NOMO-1 (cell line): ENCODE measurements around the gene MRPL54.

ENCODE experiments used
- DNase-seq, 2 experiments: peaks; one replicate each; lab custom pipeline; 2025; ENCODE audit not compliant: unreplicated experiment in 2 of 2; lab: John Stamatoyannopoulos, UW

MRPL54 gene

DNA sequence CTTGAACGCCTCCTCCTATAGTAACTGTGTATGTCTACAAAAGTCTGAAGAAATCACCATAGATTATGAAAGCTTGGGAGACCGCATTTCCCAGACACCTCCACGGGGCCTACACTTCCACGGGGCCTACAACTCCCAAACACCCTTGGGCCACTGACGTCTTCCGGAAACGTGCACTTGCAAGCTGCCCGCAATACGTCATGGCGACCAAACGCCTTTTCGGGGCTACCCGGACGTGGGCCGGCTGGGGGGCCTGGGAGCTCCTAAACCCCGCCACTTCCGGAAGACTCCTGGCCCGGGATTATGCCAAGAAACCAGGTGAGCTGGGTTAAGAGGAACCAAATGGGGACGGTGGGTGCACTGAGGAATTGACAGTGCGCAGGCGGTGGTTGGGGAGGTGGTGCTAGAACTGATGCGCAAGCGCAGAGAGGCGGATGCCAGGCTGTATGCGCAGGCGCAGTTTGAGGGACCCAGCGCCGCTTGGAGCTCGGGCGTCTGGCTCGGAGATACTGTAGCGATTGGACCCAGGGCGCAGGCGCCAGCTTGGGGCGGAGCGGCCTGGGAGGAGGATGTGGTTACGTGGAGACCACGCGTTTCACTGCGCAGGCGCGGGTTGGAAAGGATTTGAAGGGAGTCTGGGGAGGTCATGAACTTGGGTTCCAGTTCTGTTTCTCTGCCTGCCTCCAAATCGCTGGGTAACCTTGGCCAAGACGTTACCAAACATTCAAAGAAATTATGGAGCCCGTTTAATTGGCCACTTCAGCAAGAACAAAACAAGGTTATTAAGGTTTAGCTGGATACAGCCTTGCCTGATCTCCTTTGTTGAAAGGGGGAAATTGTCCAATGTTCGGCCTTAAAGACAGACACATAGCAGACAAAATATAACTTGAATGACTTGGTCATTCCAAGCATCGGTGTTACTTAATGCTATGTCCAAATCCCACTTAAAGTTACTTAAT, at the start of gene MRPL54:
MRPL54 (plus strand) TSS at position 182 of the 959 bp plus-strand sequence; CDS start at position 201, 19 bp downstream.
- DNase-seq: peak; percentile 98 to 99

DNA sequence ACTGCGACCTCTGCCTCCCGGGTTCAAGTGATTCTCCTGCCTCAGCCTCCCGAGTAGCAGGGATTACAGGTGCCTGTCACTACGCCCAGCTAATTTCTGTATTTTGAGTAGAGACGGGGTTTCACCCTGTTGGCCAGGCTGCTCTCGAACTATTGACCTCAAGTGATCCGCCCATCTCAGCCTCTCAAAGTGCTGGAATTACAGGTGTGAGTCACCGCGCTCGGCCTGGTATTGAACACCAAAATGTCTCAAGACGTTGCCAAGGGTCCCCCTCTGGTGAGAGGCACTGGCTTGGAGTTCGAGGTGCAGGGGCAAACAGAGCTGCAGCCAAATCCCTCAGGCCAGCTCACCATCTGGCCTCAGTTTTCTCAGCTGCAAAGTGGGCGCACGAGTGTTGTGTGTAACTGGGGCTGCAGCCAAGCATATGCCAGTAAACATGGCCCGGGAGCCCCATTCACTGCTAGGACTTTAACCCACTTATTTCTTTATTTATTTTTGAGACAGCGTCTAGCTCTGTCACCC, 46.3 kb upstream of the MRPL54 start:
- DNase-seq: no peak

DNA sequence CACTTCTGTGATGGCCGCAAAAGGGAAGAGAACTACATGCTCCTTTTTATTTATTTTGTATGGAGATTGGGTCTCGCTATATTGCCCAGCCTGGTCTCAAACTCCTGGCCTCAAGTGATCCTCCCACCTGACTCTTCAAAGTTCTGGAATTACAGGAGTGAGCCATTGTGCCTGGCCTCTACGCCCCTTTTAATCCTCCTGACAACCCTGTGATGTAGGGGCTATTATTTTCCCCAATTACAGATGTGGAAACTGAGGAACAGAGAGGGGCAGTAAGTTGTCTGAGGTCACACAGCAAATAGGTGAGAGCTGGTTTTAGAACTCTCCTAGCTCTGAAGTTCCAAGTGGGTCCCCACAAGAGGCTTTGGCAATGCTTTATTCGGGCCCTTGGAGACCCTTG, 42.6 kb upstream of the MRPL54 start:
- DNase-seq: no peak

DNA sequence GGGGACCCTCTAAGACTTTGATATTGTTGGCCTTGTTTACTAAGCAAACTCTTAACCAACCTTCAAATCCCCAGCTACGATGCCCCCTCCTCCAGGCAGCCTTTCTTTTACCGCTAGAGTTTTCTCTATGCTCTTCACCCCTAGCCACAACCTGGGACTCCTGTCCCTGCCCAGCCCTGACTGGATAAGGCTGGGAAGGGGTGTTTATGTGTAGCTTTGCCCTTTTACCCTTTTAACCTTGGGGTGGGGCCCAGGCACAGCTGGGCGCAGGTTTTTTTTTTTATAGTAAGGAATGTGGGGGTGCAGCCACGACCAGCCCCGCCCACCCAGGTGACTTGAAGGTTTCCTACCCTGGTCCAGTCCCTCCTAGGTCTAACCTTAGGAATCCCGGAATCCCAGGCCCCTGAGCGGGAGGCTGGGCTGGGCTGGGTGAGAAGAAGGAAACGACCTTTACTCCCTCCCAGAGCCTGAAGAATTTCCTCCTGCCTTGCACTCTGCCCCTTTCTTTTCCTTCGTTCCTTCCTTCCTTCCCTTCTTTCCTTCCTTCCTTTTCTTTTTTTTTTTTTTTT, 42.0 kb upstream of the MRPL54 start:
- no peak for DNase-seq

DNA sequence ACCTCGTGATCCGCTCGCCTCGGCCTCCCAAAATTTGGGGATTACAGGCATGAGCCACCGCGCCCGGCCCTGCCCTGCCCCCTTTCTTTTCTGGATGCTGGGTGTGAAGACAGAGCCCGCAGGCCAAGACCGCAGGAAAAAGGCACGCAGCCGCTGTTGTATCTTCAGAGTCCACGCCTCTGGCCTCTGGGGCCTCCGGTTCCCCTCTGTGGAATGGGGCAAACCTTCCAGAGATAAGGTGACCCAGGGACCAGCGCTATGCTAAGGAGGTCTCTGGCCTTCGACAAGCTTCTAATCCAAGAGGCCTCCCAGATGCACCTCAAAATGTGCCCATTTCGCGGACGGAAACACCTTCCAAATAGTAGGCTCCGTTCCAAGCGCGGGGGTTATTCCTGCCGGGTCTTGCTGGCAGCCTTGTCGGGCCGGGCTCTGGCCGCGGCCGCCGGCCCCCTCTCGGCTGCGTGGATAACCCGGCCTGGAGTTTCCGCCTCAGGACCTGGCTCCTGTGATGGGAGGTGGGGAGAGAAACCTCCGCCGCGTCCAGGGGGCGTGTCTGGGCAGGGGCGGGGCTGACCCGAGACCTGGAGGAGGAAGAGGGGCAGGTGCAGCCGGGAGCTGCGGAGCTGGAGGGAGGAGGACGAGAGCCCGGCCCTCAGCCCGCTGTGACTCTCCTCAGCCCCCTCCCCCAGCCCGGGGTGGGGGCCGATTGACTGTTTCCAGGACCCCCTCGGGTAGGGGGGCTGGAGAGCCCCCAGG, 41.2 kb upstream of the MRPL54 start:
- DNase-seq: peak; percentile 90 to 93

DNA sequence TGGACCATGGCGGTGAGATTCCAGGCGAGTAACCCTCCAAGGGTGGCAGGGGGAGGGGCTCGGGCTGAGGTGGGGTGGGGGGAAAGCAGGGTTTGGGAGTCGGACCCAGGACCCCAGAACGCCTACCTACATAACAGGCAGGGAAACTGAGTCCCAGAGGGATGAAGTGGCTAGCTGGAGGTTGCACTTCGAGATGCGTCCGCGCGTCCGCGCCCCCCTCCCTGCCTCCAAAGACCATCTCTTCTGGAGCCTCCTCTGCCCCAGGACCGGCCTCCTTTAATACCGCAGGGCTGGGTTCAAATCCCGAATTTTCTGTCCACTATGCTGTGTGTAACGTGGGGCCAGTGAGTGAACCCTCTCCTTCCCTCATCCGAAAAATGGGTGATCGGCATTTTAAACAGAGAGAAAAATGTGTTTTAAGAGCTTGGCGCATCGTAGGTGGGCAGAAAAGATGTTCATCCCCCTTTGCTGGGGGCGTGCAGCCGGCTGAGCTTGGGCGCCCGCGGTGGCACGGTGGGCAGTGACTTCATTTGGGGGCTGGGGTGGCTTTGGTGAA, 40.5 kb upstream of the MRPL54 start:
- DNase-seq: no peak

DNA sequence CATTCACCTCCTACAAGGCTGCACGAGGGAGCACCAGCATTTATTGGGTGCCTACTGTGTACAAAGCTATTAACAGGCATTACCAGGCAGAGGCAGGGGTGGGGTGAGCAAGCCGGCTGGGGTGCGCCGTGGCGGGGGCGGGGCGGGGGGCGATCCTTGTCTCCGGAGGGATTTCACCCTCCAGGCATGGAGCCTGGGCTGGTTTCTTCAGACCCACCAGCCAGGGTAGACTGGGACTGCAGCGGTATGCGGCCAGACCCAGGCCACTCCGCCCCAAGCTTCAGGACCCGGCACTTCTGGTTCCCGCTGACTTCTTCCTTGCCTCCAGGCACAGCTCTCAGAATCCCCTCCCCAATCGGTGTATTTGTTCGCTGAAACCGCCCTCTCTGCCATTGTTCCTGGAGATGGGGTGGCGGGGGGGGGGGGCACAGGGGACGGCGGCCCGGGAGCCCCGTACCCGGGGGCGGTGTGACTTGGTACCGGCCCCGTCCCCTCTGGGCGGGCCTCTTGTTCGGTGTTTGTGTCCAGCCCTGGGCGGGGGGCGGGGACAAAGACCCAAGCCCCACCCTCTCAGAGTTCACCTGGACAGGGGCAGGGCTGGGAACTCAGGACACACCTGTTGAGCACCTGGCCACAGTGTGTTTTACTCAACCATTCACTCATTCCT, 39.9 kb upstream of the MRPL54 start:
- DNase-seq: no peak

DNA sequence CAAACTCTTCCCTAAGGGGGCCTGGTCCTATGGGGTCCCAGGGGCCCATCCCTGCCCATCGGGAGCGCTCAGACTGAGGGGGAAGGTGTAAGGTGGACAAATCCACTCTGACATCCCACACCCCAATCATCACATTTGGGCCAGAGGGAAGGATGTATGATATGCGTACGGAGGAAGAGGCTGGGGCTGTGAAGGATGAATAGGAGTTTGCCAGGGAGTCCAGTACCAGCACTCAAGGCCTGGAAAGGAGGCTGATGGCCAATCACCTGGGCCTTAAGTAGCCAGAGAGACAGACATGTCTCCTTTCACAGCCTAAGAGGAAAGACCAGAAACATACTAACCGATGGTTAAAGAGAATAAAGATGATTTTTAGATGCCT, 39.4 kb upstream of the MRPL54 start:
- no peak for DNase-seq

DNA sequence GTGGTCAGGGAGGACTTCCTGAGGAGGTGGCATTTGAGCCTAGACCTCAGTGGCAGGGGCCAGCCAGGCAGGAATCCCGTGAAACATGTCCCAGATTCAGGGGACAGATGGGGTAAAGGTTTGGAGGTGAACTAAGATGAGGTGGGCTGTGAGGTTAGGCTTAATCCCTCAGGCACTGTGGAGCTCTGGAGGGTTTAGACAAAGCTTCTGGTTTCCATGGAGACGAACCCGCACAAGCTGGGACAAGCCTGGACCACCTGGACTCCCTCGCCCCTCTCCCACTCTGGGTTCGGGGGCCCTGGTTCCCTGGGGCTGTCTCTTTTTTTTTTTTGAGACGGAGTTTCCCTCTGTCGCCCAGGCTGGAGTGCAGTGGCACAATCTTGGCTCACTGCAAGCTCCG, 38.6 kb upstream of the MRPL54 start:
- no peak for DNase-seq

DNA sequence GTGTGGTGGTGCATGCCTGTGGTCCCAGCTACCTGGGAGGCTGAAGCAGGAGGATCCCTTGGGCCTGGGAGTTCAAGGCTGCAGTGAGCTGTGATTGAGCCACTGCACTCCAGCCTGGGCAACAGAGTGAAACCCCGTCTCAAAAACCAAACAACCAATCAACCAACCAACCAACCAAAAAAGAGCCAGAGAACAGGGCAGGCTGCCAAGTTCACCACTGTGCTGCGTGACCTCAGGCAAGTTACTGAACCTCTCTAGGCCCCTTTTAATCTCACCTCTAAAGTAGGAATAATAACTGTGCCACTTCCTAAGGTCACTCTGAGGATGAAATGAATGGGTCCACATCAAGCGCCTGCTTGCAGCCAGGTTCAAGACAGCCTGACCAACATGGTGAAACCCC, 37.4 kb upstream of the MRPL54 start:
- no peak for DNase-seq

DNA sequence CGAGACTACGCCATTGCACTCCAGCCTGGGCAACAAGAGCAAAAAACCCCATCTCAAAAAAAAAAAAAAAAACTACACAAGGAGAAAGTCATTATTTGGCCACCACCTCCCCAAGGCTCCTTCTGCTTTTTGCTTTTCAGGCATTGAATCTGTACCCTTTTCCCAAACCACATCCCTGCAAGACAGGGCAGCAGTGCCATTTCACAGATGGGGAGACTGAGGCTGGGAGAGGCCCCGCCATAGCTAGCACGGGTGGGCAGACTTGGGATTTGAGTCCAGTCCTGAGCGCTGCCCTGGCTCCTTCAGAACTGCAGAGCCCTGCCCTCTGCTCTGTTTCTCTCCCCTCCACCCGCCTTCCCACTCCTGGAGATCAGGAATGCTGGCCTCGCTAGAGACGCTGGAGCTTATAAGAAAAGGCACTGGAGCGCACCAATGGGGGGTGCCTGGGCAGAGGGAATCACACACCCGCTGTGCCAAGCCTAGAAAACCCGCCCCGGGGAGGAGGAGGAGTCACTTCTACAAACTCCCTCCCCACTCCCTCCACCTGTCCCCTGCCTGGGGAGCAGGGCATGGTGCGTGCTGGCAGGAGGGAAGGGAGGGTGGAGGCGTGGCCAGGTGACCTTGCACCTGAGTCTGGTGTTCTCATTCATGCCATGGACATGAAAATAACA, 36.7 kb upstream of the MRPL54 start:
- no peak for DNase-seq

DNA sequence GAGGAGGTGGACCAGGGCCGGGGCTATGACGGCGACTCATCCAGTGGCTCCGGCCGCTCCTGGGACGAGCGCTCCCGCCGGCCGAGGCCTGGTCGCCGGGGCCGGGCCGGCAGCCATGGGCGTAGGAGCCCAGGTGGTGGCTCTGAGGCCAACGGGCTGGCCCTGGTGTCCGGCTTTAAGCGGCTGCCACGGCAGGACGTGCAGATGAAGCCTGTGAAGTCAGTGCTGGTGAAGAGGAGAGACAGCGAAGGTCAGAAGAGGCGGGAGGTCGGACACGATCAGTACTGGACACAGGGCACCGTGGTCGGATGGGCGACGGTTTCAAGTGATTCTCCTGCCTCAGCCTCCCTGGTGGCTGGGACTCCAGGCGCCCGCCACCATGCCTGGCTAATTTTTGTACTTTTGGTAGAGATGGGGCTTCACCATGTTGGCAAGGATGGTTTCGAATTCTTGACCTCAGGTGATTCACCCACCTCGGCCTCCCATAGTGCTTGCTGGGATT, 32.0 kb upstream of the MRPL54 start:
- no peak for DNase-seq

DNA sequence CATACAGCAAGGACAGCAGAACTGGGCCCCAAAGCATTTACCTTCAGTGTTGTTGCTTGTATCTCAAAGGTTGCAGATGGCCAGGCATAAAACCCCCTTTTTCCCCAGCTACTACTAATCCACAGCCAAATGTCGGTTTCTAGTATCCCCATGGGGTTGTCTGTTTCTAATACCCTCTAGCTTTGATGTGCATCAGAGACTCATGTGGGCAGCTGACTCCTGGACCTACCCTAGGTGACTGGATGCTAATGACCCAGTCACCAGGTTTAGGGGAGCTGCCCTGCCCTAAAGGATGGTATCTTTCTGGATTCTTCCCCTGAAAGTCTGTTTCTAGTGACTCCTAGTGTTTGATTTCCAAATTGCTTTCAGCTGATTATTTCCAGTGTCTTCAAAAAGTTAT, 30.4 kb upstream of the MRPL54 start:
- no peak for DNase-seq

DNA sequence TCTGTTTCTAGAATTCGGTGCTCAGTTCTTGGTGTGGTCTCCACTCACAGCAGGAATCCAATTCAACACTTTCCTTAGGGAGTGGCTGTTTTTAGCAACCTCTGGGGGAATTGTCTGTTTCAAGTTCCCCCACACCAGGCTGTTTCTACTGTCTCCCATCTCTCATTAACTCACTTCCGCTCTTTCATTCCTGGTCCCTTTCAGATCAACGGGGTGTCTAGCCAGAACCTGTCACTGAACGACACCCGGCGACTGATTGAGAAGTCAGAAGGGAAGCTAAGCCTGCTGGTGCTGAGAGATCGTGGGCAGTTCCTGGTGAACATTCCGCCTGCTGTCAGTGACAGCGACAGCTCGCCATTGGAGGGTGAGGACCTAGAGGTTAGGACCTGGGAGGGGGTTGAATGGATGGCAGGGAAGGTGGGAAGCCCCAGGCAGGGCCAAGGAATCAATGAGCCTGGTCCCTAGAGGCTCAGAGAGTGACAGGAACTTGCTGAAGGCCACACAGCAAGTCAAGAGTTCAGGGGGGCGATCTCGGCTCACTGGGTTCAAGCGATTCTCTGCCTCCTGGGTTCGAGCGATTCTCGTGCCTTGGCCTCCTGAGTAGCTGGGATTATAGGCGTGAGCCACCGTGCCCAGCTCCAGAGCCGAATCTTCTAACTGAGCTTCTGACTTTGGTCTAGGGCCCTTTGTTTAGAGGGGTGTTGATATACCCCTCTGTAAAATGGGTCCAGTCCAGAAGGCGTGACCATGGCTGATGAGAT, 28.8 kb upstream of the MRPL54 start:
- DNase-seq: no peak

DNA sequence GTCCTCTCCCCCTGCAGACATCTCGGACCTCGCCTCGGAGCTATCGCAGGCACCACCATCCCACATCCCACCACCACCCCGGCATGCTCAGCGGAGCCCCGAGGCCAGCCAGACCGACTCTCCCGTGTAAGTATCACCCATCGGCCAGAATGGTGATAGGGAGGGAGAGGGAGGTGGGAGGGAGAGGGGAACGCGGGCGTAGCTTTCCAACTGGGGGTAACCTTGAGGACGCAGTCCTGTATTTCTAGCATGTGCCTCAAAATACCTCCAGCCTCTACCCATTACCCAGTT, 28.2 kb upstream of the MRPL54 start:
- DNase-seq: no peak

DNA sequence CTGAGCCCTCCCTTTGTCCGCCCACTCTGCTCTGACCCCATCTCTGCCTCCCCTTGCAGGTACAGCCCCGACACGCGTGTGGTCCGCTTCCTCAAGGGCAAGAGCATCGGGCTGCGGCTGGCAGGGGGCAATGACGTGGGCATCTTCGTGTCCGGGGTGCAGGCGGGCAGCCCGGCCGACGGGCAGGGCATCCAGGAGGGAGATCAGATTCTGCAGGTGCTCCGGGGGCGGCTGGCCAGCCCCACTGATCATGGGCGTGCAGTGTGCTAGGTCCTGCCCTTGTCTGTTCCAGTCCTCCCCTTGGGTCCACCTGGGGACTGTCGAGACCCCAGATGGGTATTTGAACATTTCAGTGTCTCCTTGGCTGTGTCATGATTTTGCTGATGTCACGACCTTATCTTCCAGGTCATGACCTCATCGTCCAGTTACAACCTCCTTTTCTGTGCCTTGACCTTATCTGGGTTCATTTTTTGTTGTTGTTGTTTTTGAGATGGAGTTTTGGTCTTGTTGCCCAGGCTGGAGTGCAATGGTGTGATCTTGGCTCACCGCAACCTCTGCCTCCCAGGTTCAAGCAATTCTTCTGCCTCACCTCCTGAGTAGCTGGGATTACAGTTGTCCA, 26.3 kb upstream of the MRPL54 start:
- no peak for DNase-seq

DNA sequence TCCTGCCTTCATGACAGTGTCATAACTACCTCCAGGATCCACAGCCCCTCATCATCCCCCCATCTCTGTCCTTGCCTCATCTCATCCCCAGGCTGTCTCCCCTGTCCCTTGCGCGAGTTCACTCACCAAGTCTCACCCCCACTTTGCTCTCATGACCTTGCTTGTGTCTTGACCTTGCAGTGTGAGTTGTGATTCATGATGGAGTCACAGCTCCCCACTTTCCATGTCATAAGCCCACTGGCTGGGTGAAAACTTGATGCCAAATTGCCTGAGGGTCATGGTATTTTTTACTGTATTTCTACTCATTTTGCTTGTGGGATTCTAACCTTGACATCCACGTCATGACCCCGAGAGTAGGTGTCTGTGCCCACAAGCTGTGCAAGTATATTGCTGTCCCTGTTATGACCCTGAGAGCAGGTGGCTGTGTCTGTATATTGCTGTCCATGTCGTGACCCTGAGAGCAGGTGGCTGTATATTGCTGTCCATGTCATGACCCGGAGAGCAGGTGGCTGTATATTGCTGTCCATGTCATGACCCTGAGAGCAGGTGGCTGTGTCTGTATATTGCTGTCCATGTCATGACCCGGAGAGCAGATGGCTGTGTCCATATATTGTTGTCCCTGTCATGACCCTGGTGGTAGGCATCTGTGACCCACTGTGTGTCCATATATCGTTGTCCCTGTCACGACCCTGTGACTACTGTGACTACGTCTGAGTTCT, 24.8 kb upstream of the MRPL54 start:
- no peak for DNase-seq
